SK-N-SH (cell line): ENCODE measurements around the gene GCLC. TPM values are rescaled to one million over a fixed set of nuclear protein-coding genes. Genes with fewer than 3 reads are reported as not detected.

Source experiments
- CTCF ChIA-PET: fragments of 300-600, 350-600 bp; formaldehyde crosslinking; extraction: SDS; loops from one replicate; lab custom pipeline; 2021; lab: Yijun Ruan, JAX
- POLR2A ChIA-PET: fragments of 350-600 bp; sonication (Branson Sonifier 250); formaldehyde crosslinking; extraction: SDS; loops from one replicate; lab custom pipeline; 2020; ENCODE audit warnings: antibody characterized with exemption, inconsistent platforms; lab: Yijun Ruan, JAX
- DNase-seq: peaks from one replicate; pipeline ENCODE4 v3.0.0; 2012
- H2AFZ ChIP-seq: fragments of 200-600 bp; sonication (generic); 2 replicates; pipeline ENCODE4 v1.8.1; 2016; ENCODE audit warnings: antibody characterized with exemption, mild to moderate bottlenecking, low read depth
- H3F3A ChIP-seq: fragments of 200-600 bp; sonication (generic); replicated peaks from 2 replicates; pipeline ENCODE3; 2016; ENCODE audit warnings: antibody characterized with exemption, mild to moderate bottlenecking; ENCODE audit not compliant: insufficient read depth
- H3K27ac ChIP-seq, 2 experiments: fragments of 200-500 bp in 1 of 2; fragments of 200-600 bp in 1 of 2; sonication (Bioruptor generic) in 1 of 2; sonication (generic), shearing (Covaris generic) in 1 of 2; 2 replicates each; pipeline versions ENCODE4 v1.5.1 to v1.6.1; 2014 to 2016; ENCODE audit warnings: low read depth in 2 of 2, inconsistent platforms in 1 of 2, low read length in 1 of 2, mild to moderate bottlenecking in 1 of 2, mixed read lengths in 1 of 2
- H3K27me3 ChIP-seq: fragments of 200-600 bp; sonication (generic), shearing (Covaris generic); 2 replicates; pipeline ENCODE4 v1.6.1; 2016; ENCODE audit warnings: mixed run types; ENCODE audit not compliant: insufficient read depth
- H3K36me3 ChIP-seq, 2 experiments: fragments of 200-500 bp in 1 of 2; fragments of 200-600 bp in 1 of 2; sonication (Bioruptor generic) in 1 of 2; sonication (generic) in 1 of 2; replicated peaks in 1 of 2; 2 replicates each; pipeline versions ENCODE3 to v1.5.1; 2014 to 2016; ENCODE audit warnings: low read length in 1 of 2, mild to moderate bottlenecking in 1 of 2; ENCODE audit not compliant: insufficient read depth in 2 of 2, control insufficient read depth in 1 of 2
- H3K4me1 ChIP-seq, 2 experiments: fragments of 200-500 bp in 1 of 2; fragments of 200-600 bp in 1 of 2; sonication (Bioruptor generic) in 1 of 2; sonication (generic), shearing (Covaris generic) in 1 of 2; 2 replicates each; pipeline versions ENCODE4 v1.5.1 to v1.6.1; 2014 to 2016; ENCODE audit warnings: low read depth in 1 of 2, low read length in 1 of 2, mixed run types in 1 of 2; ENCODE audit not compliant: insufficient read depth in 2 of 2, control insufficient read depth in 1 of 2
- H3K4me2 ChIP-seq: fragments of 200-600 bp; sonication (generic), shearing (Covaris generic); 2 replicates; pipeline ENCODE4 v1.6.1; 2017; ENCODE audit warnings: mixed run types
- H3K4me3 ChIP-seq, 2 experiments: fragments of 200-500 bp in 1 of 2; fragments of 200-600 bp in 1 of 2; sonication (Bioruptor generic) in 1 of 2; sonication (generic), shearing (Covaris generic) in 1 of 2; 2 replicates each; pipeline versions ENCODE4 v1.5.1 to v1.8.1; 2014 to 2016; ENCODE audit warnings: low read depth in 2 of 2, inconsistent platforms in 1 of 2, low read length in 1 of 2, mild to moderate bottlenecking in 1 of 2, mixed read lengths in 1 of 2, moderate library complexity in 1 of 2
- H3K79me2 ChIP-seq: fragments of 200-600 bp; sonication (generic); 2 replicates; pipeline ENCODE4 v1.8.1; 2017; ENCODE audit warnings: mild to moderate bottlenecking; ENCODE audit not compliant: insufficient read depth
- H3K9ac ChIP-seq: fragments of 200-600 bp; sonication (generic); 2 replicates; pipeline ENCODE4 v1.6.1; 2017; ENCODE audit warnings: mixed run types
- H3K9me2 ChIP-seq: fragments of 200-600 bp; sonication (generic); 2 replicates; pipeline ENCODE4 v1.6.1; 2017; ENCODE audit warnings: mixed run types
- H3K9me3 ChIP-seq: fragments of 200-600 bp; sonication (generic); 2 replicates; pipeline ENCODE4 v1.6.1; 2017; ENCODE audit warnings: mixed run types, mild to moderate bottlenecking, moderate library complexity
- H4K20me1 ChIP-seq: fragments of 200-600 bp; sonication (generic); 2 replicates; pipeline ENCODE4 v1.6.1; 2017; ENCODE audit warnings: mild to moderate bottlenecking, mixed run types; ENCODE audit not compliant: insufficient read depth
- CTCF ChIP-seq: fragments of 200-600 bp; sonication (generic); IDR thresholded peaks from 2 replicates; pipeline ENCODE4 v1.6.1; 2017; ENCODE audit warnings: antibody characterized with exemption, mild to moderate bottlenecking, moderate library complexity
- FOSL2 ChIP-seq: IDR thresholded peaks from 2 replicates; pipeline ENCODE4 v1.4.0; 2012; ENCODE audit warnings: low read depth, mild to moderate bottlenecking, moderate library complexity, borderline replicate concordance
- FOXM1 ChIP-seq: IDR thresholded peaks from 2 replicates; pipeline ENCODE4 v1.4.0; 2012; ENCODE audit warnings: low read depth, mild to moderate bottlenecking
- GABPA ChIP-seq: IDR thresholded peaks from 2 replicates; pipeline ENCODE4 v1.4.0; 2012; ENCODE audit warnings: low read depth, mild to moderate bottlenecking
- JUND ChIP-seq: IDR thresholded peaks from 2 replicates; pipeline ENCODE4 v1.4.0; 2012
- MAX ChIP-seq: IDR thresholded peaks from 2 replicates; pipeline ENCODE4 v1.4.0; 2012; ENCODE audit warnings: low read depth
- NRF1 ChIP-seq: IDR thresholded peaks from 2 replicates; pipeline ENCODE4 v1.6.1; 2012; ENCODE audit warnings: low read depth, mild to moderate bottlenecking, low read length
- RCOR1 ChIP-seq: fragments of 150-350 bp; IDR thresholded peaks from 2 replicates; pipeline ENCODE4 v1.6.1; 2017; ENCODE audit warnings: antibody characterized with exemption, low read length
- RXRA ChIP-seq: IDR thresholded peaks from 2 replicates; pipeline ENCODE4 v1.4.0; 2012; ENCODE audit warnings: low read depth, mild to moderate bottlenecking, borderline replicate concordance
- SMC3 ChIP-seq: IDR thresholded peaks from 2 replicates; pipeline ENCODE4 v1.6.1; 2012; ENCODE audit warnings: low read depth, low read length, improper control_type of control experiment
- TCF12 ChIP-seq: IDR thresholded peaks from 2 replicates; pipeline ENCODE4 v1.4.0; 2012
- USF1 ChIP-seq: IDR thresholded peaks from 2 replicates; pipeline ENCODE4 v1.4.0; 2012; ENCODE audit warnings: low read depth, borderline replicate concordance
- WGBS: methylation state at CpG from one replicate; pipeline ENCODE4 v1.1.6; 2017; ENCODE audit warnings: low lambda C conversion rate; 5-methylcytosine and 5-hydroxymethylcytosine counted together
- polyA plus RNA-seq, 3 experiments: library from polyadenylated mRNA; depleted of rRNA; stranded (reverse); fragments of >200 nt; gene quantifications; 2 replicates each; pipeline ENCODE4 v1.2.3, GENCODE V29; 2012
- TF ChIP-seq, protein P1 (sequence below): IDR thresholded peaks from 2 replicates; pipeline ENCODE4; 2012
- TF ChIP-seq, protein P2 (sequence below): IDR thresholded peaks from 2 replicates; pipeline ENCODE4 v1.4.0; 2012; ENCODE audit warnings: low read depth, borderline replicate concordance

The GCLC gene
- polyA plus RNA-seq, 1 of the 3 experiments (the other 2 are of a cell fraction) = 7.5 TPM

- no peaks in the 10 kb centered on the region for H3K9me2 ChIP-seq
- no peaks in the 10 kb centered on the region for H3K79me2 ChIP-seq
- no peak overlapping the region for H3K4me3 ChIP-seq
- DNase-seq = no peak
- no peak overlapping the region for H3K9ac ChIP-seq
- 48% methylated on average over 1 of the region's 1 CpG for WGBS
- no peaks in the 10 kb centered on the region for H3F3A ChIP-seq
- TF ChIP-seq FOXM1 = no peak
- no peak for TF ChIP-seq TCF12
- TF ChIP-seq NRF1 = no peak
- no peak for TF ChIP-seq CTCF
- TF ChIP-seq, protein P1, sequence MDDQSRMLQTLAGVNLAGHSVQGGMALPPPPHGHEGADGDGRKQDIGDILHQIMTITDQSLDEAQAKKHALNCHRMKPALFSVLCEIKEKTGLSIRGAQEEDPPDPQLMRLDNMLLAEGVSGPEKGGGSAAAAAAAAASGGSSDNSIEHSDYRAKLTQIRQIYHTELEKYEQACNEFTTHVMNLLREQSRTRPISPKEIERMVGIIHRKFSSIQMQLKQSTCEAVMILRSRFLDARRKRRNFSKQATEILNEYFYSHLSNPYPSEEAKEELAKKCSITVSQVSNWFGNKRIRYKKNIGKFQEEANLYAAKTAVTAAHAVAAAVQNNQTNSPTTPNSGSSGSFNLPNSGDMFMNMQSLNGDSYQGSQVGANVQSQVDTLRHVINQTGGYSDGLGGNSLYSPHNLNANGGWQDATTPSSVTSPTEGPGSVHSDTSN = no peak
- no peak for TF ChIP-seq GABPA
- no peak for TF ChIP-seq JUND
- TF ChIP-seq, protein P2, sequence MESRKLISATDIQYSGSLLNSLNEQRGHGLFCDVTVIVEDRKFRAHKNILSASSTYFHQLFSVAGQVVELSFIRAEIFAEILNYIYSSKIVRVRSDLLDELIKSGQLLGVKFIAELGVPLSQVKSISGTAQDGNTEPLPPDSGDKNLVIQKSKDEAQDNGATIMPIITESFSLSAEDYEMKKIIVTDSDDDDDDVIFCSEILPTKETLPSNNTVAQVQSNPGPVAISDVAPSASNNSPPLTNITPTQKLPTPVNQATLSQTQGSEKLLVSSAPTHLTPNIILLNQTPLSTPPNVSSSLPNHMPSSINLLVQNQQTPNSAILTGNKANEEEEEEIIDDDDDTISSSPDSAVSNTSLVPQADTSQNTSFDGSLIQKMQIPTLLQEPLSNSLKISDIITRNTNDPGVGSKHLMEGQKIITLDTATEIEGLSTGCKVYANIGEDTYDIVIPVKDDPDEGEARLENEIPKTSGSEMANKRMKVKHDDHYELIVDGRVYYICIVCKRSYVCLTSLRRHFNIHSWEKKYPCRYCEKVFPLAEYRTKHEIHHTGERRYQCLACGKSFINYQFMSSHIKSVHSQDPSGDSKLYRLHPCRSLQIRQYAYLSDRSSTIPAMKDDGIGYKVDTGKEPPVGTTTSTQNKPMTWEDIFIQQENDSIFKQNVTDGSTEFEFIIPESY = no peak
- TF ChIP-seq RXRA = no peak
- TF ChIP-seq MAX = no peak
- no peak for TF ChIP-seq USF1
- no peak for TF ChIP-seq SMC3
- TF ChIP-seq RCOR1 = no peak
- TF ChIP-seq FOSL2 = no peak
- ChIA-PET POLR2A (no interaction called here), CTCF (no interaction called here)
- H3K36me3 ChIP-seq = no peaks in the 10 kb centered on the region
- no peaks in the 10 kb centered on the region for H3K4me1 ChIP-seq
- H3K27me3 ChIP-seq = no peaks in the 10 kb centered on the region
- no peaks in the 10 kb centered on the region for H3K9me3 ChIP-seq
- H3K4me2 ChIP-seq = no peak overlapping the region
- no peak overlapping the region for H2AFZ ChIP-seq
- no peaks in the 10 kb centered on the region for H4K20me1 ChIP-seq
- no peak overlapping the region for H3K27ac ChIP-seq
These were observed 89.2 kb downstream of the GCLC start for GRCh38 chr6:53455678-53456077.
